Fibroblast of lung (primary cell): ENCODE measurements around the gene CCNDBP1. TPM values are rescaled to one million over a fixed set of nuclear protein-coding genes. Genes with fewer than 3 reads are reported as not detected.

ENCODE experiments used
- DNase-seq, 2 donors: peaks; one replicate each; pipeline versions ENCODE4 v3.0.0 to v3.0.0-alpha.2; 2010; ENCODE audit warnings: low read depth in 2 of 2
- H2AFZ ChIP-seq: 2 replicates; pipeline ENCODE4 v1.5.1; 2012; ENCODE audit warnings: low read length, control low read depth, inconsistent platforms
- H3K27ac ChIP-seq: 2 replicates; pipeline ENCODE4 v1.5.1; 2011; ENCODE audit warnings: low read length, control low read depth; ENCODE audit not compliant: insufficient read depth
- H3K27me3 ChIP-seq: 2 replicates; pipeline ENCODE4 v1.5.1; 2011; ENCODE audit warnings: mild to moderate bottlenecking, low read length; ENCODE audit not compliant: control insufficient read depth, insufficient read depth
- H3K36me3 ChIP-seq: 2 replicates; pipeline ENCODE4 v1.5.1; 2011; ENCODE audit warnings: low read length; ENCODE audit not compliant: control insufficient read depth, insufficient read depth
- H3K4me1 ChIP-seq: 2 replicates; pipeline ENCODE4 v1.5.1; 2011; ENCODE audit warnings: low read length; ENCODE audit not compliant: control insufficient read depth, insufficient read depth; ENCODE audit errors: extremely low read depth
- H3K4me2 ChIP-seq: 2 replicates; pipeline ENCODE4 v1.5.1; 2011; ENCODE audit warnings: low read length, control low read depth; ENCODE audit not compliant: insufficient read depth; ENCODE audit errors: extremely low read depth
- H3K4me3 ChIP-seq, 4 experiments: fragments of 200-600 bp in 1 of 4; sonication (generic) in 1 of 4; replicated peaks in 1 of 4; 2 replicates each; pipeline ENCODE4 v1.5.1; 2011 to 2016; ENCODE audit warnings: low read length in 4 of 4, low read depth in 3 of 4, mild to moderate bottlenecking in 3 of 4, control low read depth in 2 of 4, inconsistent platforms in 1 of 4, mixed read lengths in 1 of 4; ENCODE audit not compliant: insufficient read depth in 1 of 4; ENCODE audit errors: control extremely low read depth in 1 of 4
- H3K79me2 ChIP-seq: 2 replicates; pipeline ENCODE4 v1.5.1; 2012; ENCODE audit warnings: mild to moderate bottlenecking, low read length, inconsistent platforms; ENCODE audit not compliant: control insufficient read depth, insufficient read depth
- H3K9ac ChIP-seq: 2 replicates; pipeline ENCODE4 v1.5.1; 2011; ENCODE audit warnings: mild to moderate bottlenecking, low read length, control low read depth; ENCODE audit not compliant: insufficient read depth
- H3K9me3 ChIP-seq: 2 replicates; pipeline ENCODE4 v1.5.1; 2012; ENCODE audit warnings: low read depth, low read length; ENCODE audit not compliant: control insufficient read depth, insufficient read depth
- H4K20me1 ChIP-seq: 2 replicates; pipeline ENCODE4 v1.5.1; 2011; ENCODE audit warnings: low read length; ENCODE audit not compliant: control insufficient read depth, insufficient read depth; ENCODE audit errors: extremely low read depth
- EZH2 ChIP-seq: IDR thresholded peaks from 2 replicates; pipeline ENCODE4 v1.5.1; 2012; ENCODE audit warnings: low read length, control low read depth, mild to moderate bottlenecking; ENCODE audit errors: missing control alignments
- polyA plus RNA-seq, 2 donors: library from polyadenylated mRNA; depleted of rRNA in 1 of 2; stranded (reverse) in 1 of 2; unstranded in 1 of 2; fragments of >200 nt; gene quantifications; 2 replicates each; pipeline ENCODE4 v1.2.1, GENCODE V29; 2011 to 2012; ENCODE audit warnings: missing spikeins in 1 of 2
- total RNA-seq: library from RNA; depleted of rRNA; stranded (reverse); fragments of >200 nt; gene quantifications from 2 replicates; pipeline ENCODE4 v1.2.1, GENCODE V29; 2014
- TF ChIP-seq, protein P1 (sequence below), 2 donors: IDR thresholded peaks in 1 of 2; conservative IDR thresholded peaks in 1 of 2; 1 replicate in 1 of 2; 2 replicates in 1 of 2; pipeline ENCODE4 v1.5.1; 2011 to 2012; ENCODE audit warnings: low read length in 2 of 2, control low read depth in 1 of 2, inconsistent platforms in 1 of 2, low read depth in 1 of 2, mild to moderate bottlenecking in 1 of 2

The CCNDBP1 gene
- total and polyA plus RNA-seq, 2 donors (not counting 1 experiment from before 2014, with no cell fraction given), result 78.4 to 101 TPM

DNA sequence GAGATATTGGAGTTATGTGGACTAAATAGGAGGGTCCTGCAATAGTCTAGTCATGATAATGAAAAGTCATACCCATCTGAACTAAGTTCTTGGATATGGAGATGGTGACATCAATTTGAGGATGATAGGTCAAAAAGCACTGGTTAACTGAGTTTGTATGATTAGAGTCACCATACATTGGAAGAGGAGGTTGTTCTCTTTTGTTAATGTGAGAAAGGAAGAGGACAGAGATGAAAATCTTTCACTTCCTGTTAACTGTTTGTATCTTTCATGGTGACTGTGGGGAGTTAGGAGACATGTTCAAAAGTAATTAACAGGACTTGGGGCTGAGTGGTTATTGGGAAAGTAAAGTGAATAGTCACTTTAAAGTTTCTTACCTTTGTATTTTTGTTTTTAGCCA lies 40.7 kb upstream of the CCNDBP1 start:
- Histone ChIP-seq H3K79me2 (no peaks in the 10 kb centered on the region), H3K9ac (no peak overlapping the region), H3K4me3 (no peak overlapping the region), H3K9me3 (no peaks in the 10 kb centered on the region), H3K4me2 (no peak overlapping the region), H3K27ac (no peak overlapping the region), H3K27me3 (no peaks in the 10 kb centered on the region), H4K20me1 (no peaks in the 10 kb centered on the region), H3K4me1 (no peaks in the 10 kb centered on the region), H2AFZ (no peak overlapping the region), H3K36me3 (no peaks in the 10 kb centered on the region)
- no peak for DNase-seq
- TF ChIP-seq EZH2, result no peak
- TF ChIP-seq, protein P1, sequence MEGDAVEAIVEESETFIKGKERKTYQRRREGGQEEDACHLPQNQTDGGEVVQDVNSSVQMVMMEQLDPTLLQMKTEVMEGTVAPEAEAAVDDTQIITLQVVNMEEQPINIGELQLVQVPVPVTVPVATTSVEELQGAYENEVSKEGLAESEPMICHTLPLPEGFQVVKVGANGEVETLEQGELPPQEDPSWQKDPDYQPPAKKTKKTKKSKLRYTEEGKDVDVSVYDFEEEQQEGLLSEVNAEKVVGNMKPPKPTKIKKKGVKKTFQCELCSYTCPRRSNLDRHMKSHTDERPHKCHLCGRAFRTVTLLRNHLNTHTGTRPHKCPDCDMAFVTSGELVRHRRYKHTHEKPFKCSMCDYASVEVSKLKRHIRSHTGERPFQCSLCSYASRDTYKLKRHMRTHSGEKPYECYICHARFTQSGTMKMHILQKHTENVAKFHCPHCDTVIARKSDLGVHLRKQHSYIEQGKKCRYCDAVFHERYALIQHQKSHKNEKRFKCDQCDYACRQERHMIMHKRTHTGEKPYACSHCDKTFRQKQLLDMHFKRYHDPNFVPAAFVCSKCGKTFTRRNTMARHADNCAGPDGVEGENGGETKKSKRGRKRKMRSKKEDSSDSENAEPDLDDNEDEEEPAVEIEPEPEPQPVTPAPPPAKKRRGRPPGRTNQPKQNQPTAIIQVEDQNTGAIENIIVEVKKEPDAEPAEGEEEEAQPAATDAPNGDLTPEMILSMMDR (conservative IDR thresholded peaks at IDR 0.05 in 1 of 2, IDR thresholded peaks at IDR 0.05 in 1 of 2; ENCODE audit: low read depth in 1 of 2, low read length in 2 of 2), result no peak

DNA sequence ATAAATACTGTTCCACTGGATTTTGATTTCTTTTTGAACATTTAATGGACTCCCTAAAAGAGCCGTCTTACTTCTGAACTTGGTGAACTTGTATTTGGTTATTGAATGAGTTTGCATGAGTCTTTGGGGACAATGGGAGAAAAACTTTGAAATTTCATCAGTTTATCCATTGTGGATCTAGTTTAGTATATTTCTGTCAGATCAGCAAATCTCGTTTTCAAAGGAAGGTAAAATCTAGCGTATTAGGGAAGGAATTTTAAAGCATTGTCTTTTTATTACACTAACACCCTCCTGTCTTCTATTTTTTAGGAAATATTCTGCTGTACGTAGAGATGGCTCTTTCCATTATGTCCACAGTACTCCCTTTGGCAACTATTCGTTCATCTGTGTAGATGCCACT lies 39.0 kb upstream of the CCNDBP1 start:
- Histone ChIP-seq H3K27me3 (no peaks in the 10 kb centered on the region), H3K4me2 (no peak overlapping the region), H4K20me1 (no peaks in the 10 kb centered on the region), H3K36me3 (no peaks in the 10 kb centered on the region), H3K9me3 (no peaks in the 10 kb centered on the region), H3K27ac (no peak overlapping the region), H3K4me1 (no peaks in the 10 kb centered on the region), H3K4me3 (no peak overlapping the region), H2AFZ (no peak overlapping the region), H3K9ac (no peak overlapping the region), H3K79me2 (no peaks in the 10 kb centered on the region)
- TF ChIP-seq EZH2, result no peak
- TF ChIP-seq, protein P1 (conservative IDR thresholded peaks at IDR 0.05 in 1 of 2, IDR thresholded peaks at IDR 0.05 in 1 of 2; ENCODE audit: low read depth in 1 of 2, low read length in 2 of 2), result no peak
- DNase-seq, result no peak

DNA sequence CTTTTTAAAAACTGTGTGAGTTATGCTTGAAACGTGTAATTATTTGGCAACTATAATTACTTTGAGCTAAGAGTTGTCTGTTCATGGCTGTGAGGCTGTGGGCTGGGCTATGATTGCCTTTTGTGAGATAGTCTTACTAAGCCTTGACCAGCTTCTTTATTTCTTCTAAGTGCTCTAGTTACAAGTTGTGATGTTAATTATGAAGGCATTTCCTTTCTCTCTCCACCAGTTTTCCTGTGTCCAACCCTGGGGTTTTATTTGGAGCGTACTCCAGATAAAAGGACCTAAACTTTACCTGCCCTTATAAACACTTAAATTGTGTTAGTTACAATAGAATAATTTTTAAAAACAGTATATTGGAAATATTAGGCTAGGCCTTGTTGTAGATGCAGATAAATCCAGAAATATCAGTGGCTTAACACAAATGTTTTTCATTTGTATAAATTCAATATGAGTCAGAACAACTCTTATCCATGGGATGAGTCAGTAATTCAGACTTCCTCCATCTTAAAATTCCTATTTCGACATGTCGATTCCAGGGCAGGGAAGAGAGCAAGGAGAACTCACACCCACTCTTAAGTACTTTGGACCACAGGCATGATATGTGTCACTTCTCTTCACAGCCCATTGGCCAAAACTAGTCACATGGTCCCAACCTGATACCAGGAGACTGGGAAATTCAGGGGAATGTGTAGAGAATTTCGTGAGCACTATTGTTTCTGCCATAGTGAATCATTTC lies 34.8 kb upstream of the CCNDBP1 start:
- DNase-seq, result peak; percentile 86 to 99
- H3K4me2 ChIP-seq, result no peak overlapping the region

More for the DNA sequence above, 34.8 kb upstream of the CCNDBP1 start:
- Histone ChIP-seq H3K27me3 (no peaks in the 10 kb centered on the region), H3K27ac (peak overlapping the region; percentile 57), H2AFZ (no peak overlapping the region), H3K9ac (no peak overlapping the region), H3K36me3 (no peaks in the 10 kb centered on the region), H4K20me1 (no peaks in the 10 kb centered on the region), H3K79me2 (no peaks in the 10 kb centered on the region), H3K9me3 (no peaks in the 10 kb centered on the region), H3K4me1 (no peaks in the 10 kb centered on the region), H3K4me3 (no peak overlapping the region)
- TF ChIP-seq EZH2, result no peak
- TF ChIP-seq, protein P1 (conservative IDR thresholded peaks at IDR 0.05 in 1 of 2, IDR thresholded peaks at IDR 0.05 in 1 of 2; ENCODE audit: low read depth in 1 of 2, low read length in 2 of 2), result no peak
